ENCODE results near the gene CALY. TPM values are rescaled to one million over a fixed set of nuclear protein-coding genes. Genes with fewer than 3 reads are reported as not detected.

CALY gene
- total RNA-seq, 3 donors from 2014 or later (not counting 1 experiment from before 2014, with no cell fraction given), result not detected

DNA sequence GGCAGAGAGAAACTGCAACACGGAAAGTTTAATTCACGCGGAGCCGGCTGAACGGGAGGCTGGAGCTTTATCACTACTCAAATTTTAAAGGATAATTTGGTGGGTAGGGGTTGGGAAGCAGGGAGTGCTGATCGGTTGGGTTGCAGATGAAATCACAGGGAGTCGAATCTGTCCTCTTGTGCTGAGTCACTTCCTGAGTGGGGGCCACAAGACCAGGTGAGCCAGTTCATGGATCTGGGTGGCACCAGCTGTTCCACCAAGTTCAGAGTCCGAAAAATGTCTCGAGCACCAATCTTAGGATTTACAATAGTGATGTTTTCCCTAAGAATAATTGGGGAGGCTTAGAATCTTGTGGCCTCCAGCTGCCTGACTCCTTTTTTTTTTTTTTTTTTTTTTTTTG lies 6.9 kb upstream of the CALY start:
- DNase-seq (no peak), ATAC-seq (no peak)
- H3K4me3 Mint-ChIP-seq, result no peak overlapping the region
- peaks cover 24 to 29% of the 10 kb centered on the region in 2 donors for H3K27me3 Mint-ChIP-seq (ENCODE audit: low read depth in 2 of 2)
- no peaks in the 10 kb centered on the region for H3K36me3 ChIP-seq (ENCODE audit: control insufficient read depth, insufficient read depth, low read length)
- no peaks in the 10 kb centered on the region for H3K4me1 ChIP-seq (ENCODE audit: control insufficient read depth, insufficient read depth, low read length)
- no peaks in the 10 kb centered on the region for H3K9me3 Mint-ChIP-seq
- no peak overlapping the region for H3K4me3 ChIP-seq (ENCODE audit: low read length)
- H3K27ac ChIP-seq (ENCODE audit: low read length), result no peak overlapping the region
- intact Hi-C loops (cut with micrococcal nuclease), result no loop called here
- H3K27me3 ChIP-seq (ENCODE audit: control insufficient read depth, insufficient read depth, low read length), result peaks cover 13% of the 10 kb centered on the region
- no peaks in the 10 kb centered on the region for H3K36me3 Mint-ChIP-seq
- no peak for TF ChIP-seq CTCF (IDR thresholded peaks at IDR 0.05)
- no peaks in the 10 kb centered on the region for H3K9me3 ChIP-seq (ENCODE audit: control insufficient read depth, insufficient read depth, low read length)
- H3K4me1 Mint-ChIP-seq, result no peaks in the 10 kb centered on the region
- no peak overlapping the region for H3K27ac Mint-ChIP-seq
- 61% methylated on average over 9 of the region's 9 CpGs for WGBS (ENCODE audit: insufficient coverage)

DNA sequence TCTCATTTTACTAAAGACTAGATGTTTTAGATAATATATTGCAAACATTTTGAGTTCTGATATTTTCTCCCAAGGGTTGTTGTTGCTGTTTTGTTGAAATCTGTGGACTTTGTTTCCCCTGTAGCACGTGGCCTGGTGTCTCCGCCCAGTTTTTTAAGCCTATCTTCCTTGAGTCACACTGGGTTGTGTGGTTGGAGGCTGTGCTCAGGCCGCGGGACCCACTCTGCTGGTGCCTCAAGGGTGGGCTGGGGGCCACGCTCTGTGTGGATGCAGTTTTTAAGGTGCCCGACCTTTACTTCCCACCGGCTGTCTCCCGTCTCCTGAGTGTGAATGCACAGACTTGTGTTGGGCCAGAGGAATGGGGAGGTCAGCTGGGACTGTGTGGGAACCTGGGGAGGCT lies 6.2 kb upstream of the CALY start:
- Histone ChIP-seq H3K9me3 (ENCODE audit: control insufficient read depth, insufficient read depth, low read length) (no peaks in the 10 kb centered on the region), H3K36me3 (ENCODE audit: control insufficient read depth, insufficient read depth, low read length) (no peaks in the 10 kb centered on the region), H3K27me3 (ENCODE audit: control insufficient read depth, insufficient read depth, low read length) (peaks cover 13% of the 10 kb centered on the region), H3K27ac (ENCODE audit: low read length) (no peak overlapping the region), H3K4me3 (ENCODE audit: low read length) (no peak overlapping the region), H3K4me1 (ENCODE audit: control insufficient read depth, insufficient read depth, low read length) (peaks cover 3% of the 10 kb centered on the region)
- ATAC-seq (no peak), DNase-seq (no peak)
- no peaks in the 10 kb centered on the region for H3K4me1 Mint-ChIP-seq
- no peak overlapping the region for H3K27ac Mint-ChIP-seq
- H3K27me3 Mint-ChIP-seq (ENCODE audit: low read depth in 2 of 2), result peaks cover 24 to 29% of the 10 kb centered on the region in 2 donors
- intact Hi-C loops (cut with micrococcal nuclease), result no loop called here
- no peaks in the 10 kb centered on the region for H3K9me3 Mint-ChIP-seq
- no peak overlapping the region for H3K4me3 Mint-ChIP-seq
- WGBS (ENCODE audit: insufficient coverage), result 79% methylated on average over 7 of the region's 8 CpGs
- H3K36me3 Mint-ChIP-seq, result no peaks in the 10 kb centered on the region
- TF ChIP-seq CTCF (IDR thresholded peaks at IDR 0.05), result no peak

DNA sequence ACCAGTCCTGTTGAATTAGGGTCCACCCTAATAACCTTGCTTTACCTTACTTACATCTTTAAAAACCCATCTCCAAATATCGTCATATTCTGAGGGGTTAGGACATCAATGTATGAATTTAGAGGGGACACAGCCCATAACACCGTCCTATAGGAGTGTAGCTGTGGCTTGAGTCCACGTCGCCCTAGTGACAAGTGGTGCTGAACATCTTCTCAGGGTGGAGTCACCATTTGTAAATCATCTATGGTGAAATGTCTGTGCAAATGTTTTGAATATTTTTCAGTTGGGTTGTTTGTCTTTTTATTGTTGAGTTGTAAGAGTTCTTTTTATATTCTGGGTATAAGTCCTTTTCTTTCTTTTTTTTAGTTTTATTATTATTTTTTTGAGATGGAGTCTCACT lies 5.3 kb upstream of the CALY start:
- Mint-ChIP-seq H3K27ac (no peak overlapping the region), H3K36me3 (no peaks in the 10 kb centered on the region), H3K27me3 (ENCODE audit: low read depth in 2 of 2) (peaks cover 24 to 29% of the 10 kb centered on the region in 2 donors), H3K4me3 (no peak overlapping the region), H3K4me1 (no peaks in the 10 kb centered on the region), H3K9me3 (no peaks in the 10 kb centered on the region)
- peaks cover 18% of the 10 kb centered on the region for H3K27me3 ChIP-seq (ENCODE audit: control insufficient read depth, insufficient read depth, low read length)
- TF ChIP-seq CTCF (IDR thresholded peaks at IDR 0.05), result no peak
- no peak overlapping the region for H3K4me3 ChIP-seq (ENCODE audit: low read length)
- WGBS (ENCODE audit: insufficient coverage), result 90% methylated on average over 4 of the region's 4 CpGs
- no peak overlapping the region for H3K27ac ChIP-seq (ENCODE audit: low read length)
- no peaks in the 10 kb centered on the region for H3K36me3 ChIP-seq (ENCODE audit: control insufficient read depth, insufficient read depth, low read length)
- DNase-seq, result no peak
- intact Hi-C loops (cut with micrococcal nuclease), result no loop called here
- peaks cover 13% of the 10 kb centered on the region for H3K4me1 ChIP-seq (ENCODE audit: control insufficient read depth, insufficient read depth, low read length)
- ATAC-seq, result no peak
- no peaks in the 10 kb centered on the region for H3K9me3 ChIP-seq (ENCODE audit: control insufficient read depth, insufficient read depth, low read length)

DNA sequence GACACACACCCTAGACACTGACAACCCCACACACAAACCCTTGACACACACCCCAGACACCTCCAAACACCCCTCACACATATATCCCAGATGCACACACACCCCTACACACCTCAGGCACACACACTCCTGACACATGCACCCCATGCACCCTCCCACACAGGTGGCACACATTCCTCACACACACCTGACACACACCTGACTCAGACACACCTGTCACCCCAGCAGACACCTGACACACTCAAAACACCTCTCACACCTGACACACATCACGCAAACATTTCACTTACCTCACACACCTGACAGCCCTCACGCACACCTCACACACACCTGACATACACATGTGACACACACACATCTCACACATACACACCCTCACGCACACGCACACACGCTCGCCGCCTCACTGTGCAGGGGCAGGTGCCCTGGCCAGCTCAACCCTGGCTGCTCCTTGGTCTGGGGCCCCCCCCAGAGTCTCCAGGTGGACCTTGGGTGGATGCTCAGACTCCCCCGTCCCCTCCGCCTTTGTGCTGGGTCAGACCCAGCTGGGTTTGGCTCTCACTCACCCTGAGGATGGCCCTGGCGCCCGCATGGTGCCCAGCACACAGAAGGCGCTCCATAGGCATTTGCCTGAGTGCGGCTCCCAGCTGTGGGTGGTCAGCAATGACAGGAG lies 3.1 kb upstream of the CALY start:
- no peak for TF ChIP-seq CTCF (IDR thresholded peaks at IDR 0.05)
- peaks cover 16 to 18% of the 10 kb centered on the region in 2 donors for H3K27me3 Mint-ChIP-seq (ENCODE audit: low read depth in 2 of 2)
- ATAC-seq (no peak), DNase-seq (no peak)
- Histone ChIP-seq H3K27me3 (ENCODE audit: control insufficient read depth, insufficient read depth, low read length) (peaks cover 19% of the 10 kb centered on the region), H3K4me3 (ENCODE audit: low read length) (no peak overlapping the region), H3K9me3 (ENCODE audit: control insufficient read depth, insufficient read depth, low read length) (no peaks in the 10 kb centered on the region), H3K4me1 (ENCODE audit: control insufficient read depth, insufficient read depth, low read length) (peaks cover 34% of the 10 kb centered on the region), H3K27ac (ENCODE audit: low read length) (no peak overlapping the region), H3K36me3 (ENCODE audit: control insufficient read depth, insufficient read depth, low read length) (no peaks in the 10 kb centered on the region)
- H3K4me1 Mint-ChIP-seq, result peaks cover 0 to 3% of the 10 kb centered on the region in 2 donors
- WGBS (ENCODE audit: insufficient coverage), result 94% methylated on average over 13 of the region's 13 CpGs
- no peaks in the 10 kb centered on the region for H3K36me3 Mint-ChIP-seq
- no peaks in the 10 kb centered on the region for H3K9me3 Mint-ChIP-seq
- intact Hi-C loops (cut with micrococcal nuclease), result no loop called here
- H3K27ac Mint-ChIP-seq, result no peak overlapping the region
- no peak overlapping the region for H3K4me3 Mint-ChIP-seq
